WTC11 (cell line): ENCODE measurements around the gene SGMS1.
"Not testable (repeated sequence)": the region's sequence is repeated elsewhere in the genome, so short reads cannot be mapped to it uniquely, and the experiment has no call there.

Experiments
- CREB1 ChIP-seq: sonication (generic); formaldehyde crosslinking; IDR thresholded peaks from 2 replicates; pipeline ENCODE4 v1.8.0; 2023; ENCODE audit warnings: mild to moderate bottlenecking, missing genetic modification reagents
- CTCF ChIP-seq: fragments of 200-600 bp; IDR thresholded peaks from 2 replicates; pipeline ENCODE4 v1.8.0; 2022; ENCODE audit warnings: antibody characterized with exemption
- GTF2I ChIP-seq: fragments of 250-450 bp; sonication (Bioruptor Pico); conservative IDR thresholded peaks from 2 replicates; pipeline ENCODE4 v1.4.0; 2021; ENCODE audit warnings: mild to moderate bottlenecking
- JUN ChIP-seq: sonication (generic); formaldehyde crosslinking; IDR thresholded peaks from 2 replicates; pipeline ENCODE4 v1.8.0; 2023; ENCODE audit warnings: mild to moderate bottlenecking, missing genetic modification reagents
- NR1H2 ChIP-seq: sonication (generic); formaldehyde crosslinking; IDR thresholded peaks from 2 replicates; pipeline ENCODE4 v1.9.0; 2021; ENCODE audit warnings: mild to moderate bottlenecking, moderate library complexity, missing genetic modification reagents
- NR2C2 ChIP-seq: sonication (generic); formaldehyde crosslinking; IDR thresholded peaks from 2 replicates; pipeline ENCODE4 v1.8.0; 2022; ENCODE audit warnings: mild to moderate bottlenecking, missing genetic modification reagents
- PREB ChIP-seq: sonication (generic); formaldehyde crosslinking; IDR thresholded peaks from 2 replicates; pipeline ENCODE4 v1.8.1; 2022; ENCODE audit warnings: mild to moderate bottlenecking, missing genetic modification reagents, moderate library complexity, borderline replicate concordance
- SP1 ChIP-seq: sonication (generic); formaldehyde crosslinking; conservative IDR thresholded peaks from 2 replicates; pipeline ENCODE4 v1.8.1; 2022; ENCODE audit warnings: missing genetic modification reagents
- ZNF121 ChIP-seq: sonication (generic); formaldehyde crosslinking; IDR thresholded peaks from 2 replicates; pipeline ENCODE4 v1.8.0; 2023; ENCODE audit warnings: missing genetic modification reagents

- TF ChIP-seq NR2C2 (CRISPR knock-in tag); CREB1 (CRISPR knock-in tag); CTCF; GTF2I (CRISPR knock-in tag); NR1H2 (CRISPR knock-in tag); PREB; SP1 (CRISPR knock-in tag); ZNF121 (CRISPR knock-in tag); JUN (CRISPR knock-in tag): not testable (repeated sequence)
Observed at GRCh38 chr10:50568750-50569149, 55.0 kb downstream of the SGMS1 start.
